ENCODE measurements around the gene NAV3.

DNA sequence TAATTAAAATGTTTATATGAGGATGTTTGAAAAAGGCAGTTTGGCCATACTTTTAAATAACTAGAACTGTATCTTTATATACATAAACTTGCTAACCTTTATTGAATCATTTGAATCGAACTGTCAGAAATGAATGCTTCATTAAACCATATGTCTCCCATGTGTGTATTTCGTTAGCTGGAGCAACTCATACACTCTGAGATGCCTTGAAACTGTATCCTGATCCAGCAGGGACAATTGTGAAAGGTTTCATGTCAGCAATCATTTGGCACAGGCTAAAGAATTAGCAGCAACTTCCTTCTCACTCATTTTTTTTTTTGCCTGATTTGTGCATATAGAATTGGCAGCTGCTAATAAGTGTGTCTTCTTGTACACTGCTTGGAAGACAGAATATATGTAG lies 109.9 kb downstream of the NAV3 start:
- TF ChIP-seq, protein P1, sequence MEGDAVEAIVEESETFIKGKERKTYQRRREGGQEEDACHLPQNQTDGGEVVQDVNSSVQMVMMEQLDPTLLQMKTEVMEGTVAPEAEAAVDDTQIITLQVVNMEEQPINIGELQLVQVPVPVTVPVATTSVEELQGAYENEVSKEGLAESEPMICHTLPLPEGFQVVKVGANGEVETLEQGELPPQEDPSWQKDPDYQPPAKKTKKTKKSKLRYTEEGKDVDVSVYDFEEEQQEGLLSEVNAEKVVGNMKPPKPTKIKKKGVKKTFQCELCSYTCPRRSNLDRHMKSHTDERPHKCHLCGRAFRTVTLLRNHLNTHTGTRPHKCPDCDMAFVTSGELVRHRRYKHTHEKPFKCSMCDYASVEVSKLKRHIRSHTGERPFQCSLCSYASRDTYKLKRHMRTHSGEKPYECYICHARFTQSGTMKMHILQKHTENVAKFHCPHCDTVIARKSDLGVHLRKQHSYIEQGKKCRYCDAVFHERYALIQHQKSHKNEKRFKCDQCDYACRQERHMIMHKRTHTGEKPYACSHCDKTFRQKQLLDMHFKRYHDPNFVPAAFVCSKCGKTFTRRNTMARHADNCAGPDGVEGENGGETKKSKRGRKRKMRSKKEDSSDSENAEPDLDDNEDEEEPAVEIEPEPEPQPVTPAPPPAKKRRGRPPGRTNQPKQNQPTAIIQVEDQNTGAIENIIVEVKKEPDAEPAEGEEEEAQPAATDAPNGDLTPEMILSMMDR (conservative IDR thresholded peaks at IDR 0.05; ENCODE audit: low read depth, low read length): no peak
- TF ChIP-seq EZH2phosphoT487 (IDR thresholded peaks at IDR 0.05; ENCODE audit: borderline replicate concordance, low read length): no peak

All from PC-3 (cell line).